G401.6 (cell line): ENCODE measurements around the gene SDK2.

Source experiments
- FAIRE-seq: peaks from 2 replicates; lab custom pipeline; 2012; peaks lifted over from hg19 to GRCh38; lab: Jason Lieb, UNC

SDK2 gene

DNA sequence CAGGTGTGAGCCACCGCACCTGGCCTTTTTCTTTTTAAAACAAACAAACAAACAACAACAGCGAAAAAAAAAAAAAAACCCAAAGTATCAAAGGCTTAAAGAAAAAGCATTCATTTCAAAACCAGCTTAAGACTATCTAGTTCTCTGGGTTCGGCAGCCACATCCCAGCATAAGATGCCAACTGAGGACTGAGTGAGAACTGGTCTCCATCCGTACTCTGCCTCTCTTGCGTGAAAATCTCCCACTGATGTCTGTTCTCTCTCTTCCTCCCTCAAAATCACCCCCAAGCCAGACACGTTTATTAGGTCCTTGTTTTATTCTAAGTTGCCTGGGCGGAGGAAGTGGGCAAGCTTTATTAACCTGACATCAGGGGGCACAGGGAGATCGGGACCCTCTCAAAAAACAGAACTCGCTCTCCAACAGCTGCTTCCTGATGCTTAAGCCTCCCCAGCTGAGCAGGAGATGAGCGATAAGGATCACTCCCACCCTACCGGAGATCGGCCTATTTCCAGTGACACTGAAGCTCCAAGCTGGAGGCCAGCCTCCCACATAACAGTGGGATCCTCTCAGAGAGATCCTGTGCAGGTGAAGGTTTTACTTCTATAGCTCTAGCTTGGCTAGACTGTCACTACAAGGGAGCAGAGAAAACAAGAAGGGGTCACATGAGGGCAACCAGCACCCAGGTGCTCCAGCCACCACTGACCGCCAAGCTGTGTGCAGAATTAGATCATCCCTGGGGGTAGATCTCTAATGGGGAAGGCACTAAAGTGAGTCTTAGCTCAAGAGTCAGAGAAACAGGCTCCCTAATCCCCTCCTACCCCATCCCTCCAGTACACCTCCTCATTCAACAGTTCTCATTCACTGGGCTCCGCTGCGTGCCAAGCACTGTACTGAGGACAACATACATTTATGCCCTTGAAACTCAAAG is 346.0 kb downstream of the SDK2 start:
- FAIRE-seq, result no peak

DNA sequence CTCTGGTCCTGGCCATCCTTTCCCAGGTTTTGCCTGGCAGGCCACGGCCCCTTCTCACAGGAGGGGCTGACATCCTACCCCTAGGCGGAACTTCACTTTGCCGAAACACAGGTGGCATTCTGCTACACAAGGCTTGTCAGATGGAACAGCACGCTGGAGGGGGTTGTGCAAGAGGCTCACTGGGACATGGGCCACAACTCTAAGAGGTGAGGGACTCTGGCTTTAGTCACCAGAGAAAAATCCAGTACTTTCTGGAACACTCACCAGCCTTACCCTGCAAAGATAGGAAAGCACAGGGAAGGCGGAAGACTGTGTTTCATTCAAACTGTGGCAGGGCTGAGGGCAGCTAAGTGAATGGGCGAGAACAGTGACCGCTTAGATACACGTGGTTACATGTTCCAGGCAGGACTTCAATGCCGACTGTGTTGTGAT is 350.7 kb downstream of the SDK2 start:
- no peak for FAIRE-seq

GRCh38 chr17:73293031-73293430 is 351.2 kb downstream of the SDK2 start:
- FAIRE-seq, result no peak

DNA sequence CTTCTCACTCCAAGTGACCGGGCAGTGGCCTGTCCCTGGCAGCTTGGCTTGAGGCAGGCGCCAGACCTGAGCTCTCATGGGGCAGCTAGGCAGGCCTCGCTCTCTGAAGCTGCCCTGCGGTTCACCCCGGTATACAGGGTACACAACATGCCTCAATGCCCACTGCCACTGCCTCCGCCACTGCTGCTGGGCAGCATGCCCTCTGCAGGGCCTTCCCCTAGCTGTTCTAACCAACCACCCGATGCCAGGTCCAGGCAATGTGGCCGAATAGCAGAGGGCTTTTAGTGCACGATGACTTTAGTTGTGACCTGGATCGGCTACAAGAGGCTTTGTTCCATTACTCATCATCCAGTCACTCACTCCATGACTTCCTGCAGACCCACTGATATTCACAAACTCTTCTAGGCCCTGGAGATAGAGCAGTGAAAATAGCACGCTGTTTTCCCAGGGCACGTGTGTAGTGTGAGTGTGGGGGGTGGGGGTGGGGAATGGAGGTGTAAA is 352.2 kb downstream of the SDK2 start:
- no peak for FAIRE-seq

DNA sequence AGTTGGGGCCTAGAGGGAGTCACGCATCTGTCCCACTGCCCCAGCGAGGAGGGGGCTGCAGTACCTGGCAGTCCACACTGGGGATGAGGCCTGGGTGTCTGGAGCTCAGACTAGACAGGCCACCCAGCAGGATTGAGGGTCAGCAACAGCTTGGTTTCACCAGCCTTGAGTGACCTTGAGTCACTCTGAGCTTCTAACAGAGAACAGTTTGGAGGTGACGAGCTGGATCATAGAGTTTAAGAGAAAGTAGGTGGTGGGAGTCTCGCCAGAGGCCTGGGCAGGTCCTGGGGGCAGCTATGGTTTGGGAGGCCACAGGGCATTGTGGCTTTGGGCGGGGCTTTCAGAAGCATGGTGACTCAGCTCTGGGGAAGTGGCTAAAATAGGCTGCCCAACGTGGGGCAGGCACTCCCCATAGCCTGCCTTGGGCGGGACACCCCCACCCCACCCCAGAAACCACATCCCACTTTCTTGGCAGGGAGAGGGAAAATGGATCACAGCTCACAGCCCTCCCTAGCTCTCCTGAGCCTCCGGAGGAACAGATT is 352.9 kb downstream of the SDK2 start:
- FAIRE-seq, result no peak

DNA sequence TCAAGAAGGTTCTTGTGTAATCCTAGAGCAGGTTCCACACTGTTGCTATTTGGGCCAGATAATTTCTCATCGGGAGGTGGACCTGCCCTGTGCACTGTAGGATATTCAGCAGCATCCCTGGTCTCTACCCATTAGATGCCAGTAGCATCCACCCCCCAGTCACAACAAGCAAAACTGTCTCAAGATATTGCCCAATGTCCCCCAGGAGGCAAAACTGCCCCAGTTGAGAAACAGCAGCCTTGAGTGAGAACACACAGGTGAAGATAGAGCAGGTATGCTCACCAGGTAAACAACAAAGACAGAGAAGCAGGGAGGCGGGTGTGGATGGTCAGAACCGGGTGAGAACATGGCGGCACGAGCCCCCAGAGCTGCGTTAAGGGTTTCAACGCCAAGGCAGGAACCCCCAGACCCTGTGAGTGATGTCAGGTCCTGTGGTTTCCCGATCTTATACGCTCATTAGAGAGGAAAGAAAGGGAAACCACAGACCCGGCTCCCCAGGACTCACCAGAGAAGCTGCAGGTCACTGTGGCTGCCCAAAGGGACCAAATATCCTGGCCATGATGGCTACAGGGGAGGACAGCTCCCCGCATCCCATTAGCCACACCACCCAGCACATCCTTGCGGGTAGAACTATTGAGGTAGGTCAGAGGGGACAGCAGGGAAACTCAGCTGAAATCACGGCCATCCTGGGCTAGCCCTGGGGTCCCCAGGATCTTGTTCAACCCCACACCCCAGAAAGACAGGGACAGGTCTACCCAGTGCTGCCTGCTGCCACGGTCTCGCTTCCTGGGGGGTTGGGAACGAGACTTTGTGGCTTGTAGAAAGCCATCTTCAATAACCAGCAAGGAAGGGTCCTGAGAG is 353.6 kb downstream of the SDK2 start:
- FAIRE-seq, result no peak

DNA sequence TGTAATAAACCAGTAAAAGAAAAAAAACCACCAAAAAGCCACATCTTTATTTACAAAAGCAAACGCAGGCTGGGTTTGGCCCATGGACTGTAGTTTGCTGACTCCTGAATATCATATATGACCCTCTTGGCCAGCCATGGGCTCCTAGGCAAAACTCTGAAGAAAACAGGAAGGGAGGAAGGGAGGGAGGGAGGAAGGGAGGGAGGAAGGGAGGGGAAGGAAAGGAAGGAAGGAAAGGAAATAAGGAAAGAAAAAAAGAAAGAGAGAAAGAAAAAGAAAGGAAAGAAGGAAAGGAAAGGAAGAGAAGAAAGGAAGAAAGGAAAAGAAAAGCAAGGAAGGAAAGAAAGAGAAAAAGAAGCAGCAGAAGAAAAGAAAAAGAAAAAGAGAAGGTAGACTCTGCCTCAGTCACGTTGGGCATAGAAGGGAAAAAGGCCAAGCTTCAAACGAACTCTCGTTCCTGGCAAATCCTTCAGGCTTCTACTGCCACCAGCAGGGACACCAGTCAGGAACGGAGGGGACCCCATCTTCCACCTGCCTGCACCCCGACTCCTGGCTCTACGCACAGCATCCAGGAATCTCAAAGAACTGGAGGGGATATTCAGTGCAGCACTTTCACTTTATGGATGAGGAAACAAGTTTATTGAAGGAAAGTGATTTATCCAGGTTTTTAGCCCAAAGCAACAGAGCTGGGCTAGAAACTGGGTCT is 354.5 kb downstream of the SDK2 start:
- no peak for FAIRE-seq

DNA sequence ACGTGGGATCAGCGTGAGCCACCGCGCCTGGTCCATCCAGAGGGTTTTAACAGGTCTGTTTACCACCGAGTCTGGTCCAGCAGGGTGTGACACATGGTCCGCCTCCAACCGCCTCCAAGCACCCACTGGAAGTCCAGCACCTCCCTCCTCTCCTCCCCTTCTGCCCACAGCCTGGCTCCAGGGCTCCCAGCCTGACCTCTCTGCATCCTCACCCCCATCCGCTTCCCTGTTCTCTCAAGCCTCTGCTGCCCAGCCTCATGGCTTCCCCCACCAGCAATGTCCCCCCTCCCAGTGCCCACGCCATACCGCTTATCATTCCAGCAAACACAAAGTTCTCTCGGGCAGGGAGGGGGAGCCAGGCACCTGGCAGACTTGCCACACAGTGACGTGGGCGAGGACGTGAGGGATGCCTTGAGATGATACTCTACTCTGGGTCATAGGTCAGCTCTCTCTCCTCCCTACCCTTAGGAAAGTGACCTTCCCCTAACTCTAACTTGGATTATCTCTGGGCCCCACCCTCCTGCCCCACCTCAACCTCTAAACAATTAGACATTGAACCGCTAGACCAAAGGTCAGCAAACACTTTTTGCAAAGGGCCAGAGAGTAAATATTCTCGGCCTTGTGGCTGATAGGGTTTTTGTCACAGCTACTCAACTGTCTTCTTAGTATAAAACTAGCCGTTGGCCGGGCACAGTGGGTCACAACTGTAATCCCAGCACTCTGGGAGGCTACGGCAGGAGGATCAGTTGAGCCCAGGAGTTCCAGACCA is 355.5 kb downstream of the SDK2 start:
- FAIRE-seq, result no peak

DNA sequence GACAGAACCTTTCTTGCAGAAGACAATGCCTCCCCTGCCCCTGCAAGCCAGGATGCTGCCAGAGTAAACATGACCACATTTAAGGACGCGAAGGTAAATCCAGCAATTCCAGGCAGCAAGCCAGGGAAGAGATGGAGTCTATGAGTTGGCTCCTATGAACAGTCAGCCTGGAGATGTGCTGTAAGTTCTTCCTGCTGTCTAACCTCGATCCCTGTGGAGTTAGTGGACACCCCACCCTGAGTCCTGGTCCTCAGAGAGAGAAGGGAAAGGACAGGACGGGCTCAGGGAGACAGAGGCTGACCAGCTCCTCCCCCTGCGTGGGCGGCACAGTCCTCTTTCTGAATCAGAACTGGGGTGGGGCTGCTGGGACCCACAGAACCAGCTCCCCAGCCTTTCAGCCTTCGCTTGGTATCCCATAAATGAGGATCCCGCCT is 357.4 kb downstream of the SDK2 start:
- no peak for FAIRE-seq

DNA sequence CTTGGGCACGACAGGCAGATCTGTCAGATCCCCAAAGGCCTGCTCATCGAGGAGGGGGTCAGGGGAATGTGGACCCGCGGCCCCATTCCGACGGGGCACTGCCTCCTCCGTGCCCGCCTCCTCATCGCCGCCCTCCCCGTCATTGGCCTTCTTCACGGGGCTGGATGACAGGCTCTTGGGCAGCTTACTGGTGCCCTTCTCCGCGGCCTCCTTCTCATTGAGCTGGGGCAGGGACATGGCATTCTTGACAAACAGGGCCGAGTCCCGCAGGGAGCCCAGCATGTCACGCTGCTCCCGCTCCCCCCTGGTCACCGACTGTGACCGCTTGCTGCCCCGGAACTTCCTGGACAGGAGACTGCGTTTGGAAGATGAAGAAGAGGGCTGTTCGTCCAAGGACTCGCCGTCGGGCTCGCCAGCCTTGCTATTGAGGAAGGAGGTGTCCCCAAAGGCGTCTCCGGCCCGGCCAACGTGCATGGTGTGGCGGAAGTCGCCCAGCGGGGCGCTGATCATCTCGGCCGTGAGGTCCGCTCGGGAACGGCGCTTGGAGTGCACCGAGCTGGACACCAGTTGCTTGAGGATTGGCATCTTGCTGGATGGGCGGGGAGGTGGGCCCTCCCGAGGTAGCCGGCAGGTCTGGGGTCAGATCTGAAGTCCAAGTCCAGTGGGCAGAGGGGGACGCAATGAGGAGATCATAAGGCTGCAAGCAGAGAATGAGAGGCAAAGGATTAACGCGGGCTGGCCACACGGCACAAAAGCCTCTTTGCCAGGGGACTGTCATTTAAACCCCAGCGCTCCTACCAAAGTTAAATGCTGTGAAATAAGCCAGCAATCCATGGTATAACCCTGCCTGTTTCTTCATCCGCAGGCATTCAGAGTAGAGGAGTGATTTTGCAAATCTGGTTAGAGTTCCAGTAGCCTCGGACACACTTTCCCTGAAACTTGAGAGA is 358.1 kb downstream of the SDK2 start:
- no peak for FAIRE-seq

- FAIRE-seq, result no peak
These were observed 358.7 kb downstream of the SDK2 start for GRCh38 chr17:73285603-73285908.

- no peak for FAIRE-seq
These were observed 359.2 kb downstream of the SDK2 start for GRCh38 chr17:73284906-73285602.
